HG03342 (cell line): ENCODE measurements around the gene SIL1.
"Not testable (repeated sequence)": the region's sequence is repeated elsewhere in the genome, so short reads cannot be mapped to it uniquely, and the experiment has no call there.

Source experiments
- ATAC-seq: cut with Tn5 transposase; IDR thresholded peaks from one replicate; pipeline ENCODE4 v1.9.1; 2021; ENCODE audit warnings: mild to moderate bottlenecking, moderate library complexity; ENCODE audit not compliant: unreplicated experiment

Gene SIL1

DNA sequence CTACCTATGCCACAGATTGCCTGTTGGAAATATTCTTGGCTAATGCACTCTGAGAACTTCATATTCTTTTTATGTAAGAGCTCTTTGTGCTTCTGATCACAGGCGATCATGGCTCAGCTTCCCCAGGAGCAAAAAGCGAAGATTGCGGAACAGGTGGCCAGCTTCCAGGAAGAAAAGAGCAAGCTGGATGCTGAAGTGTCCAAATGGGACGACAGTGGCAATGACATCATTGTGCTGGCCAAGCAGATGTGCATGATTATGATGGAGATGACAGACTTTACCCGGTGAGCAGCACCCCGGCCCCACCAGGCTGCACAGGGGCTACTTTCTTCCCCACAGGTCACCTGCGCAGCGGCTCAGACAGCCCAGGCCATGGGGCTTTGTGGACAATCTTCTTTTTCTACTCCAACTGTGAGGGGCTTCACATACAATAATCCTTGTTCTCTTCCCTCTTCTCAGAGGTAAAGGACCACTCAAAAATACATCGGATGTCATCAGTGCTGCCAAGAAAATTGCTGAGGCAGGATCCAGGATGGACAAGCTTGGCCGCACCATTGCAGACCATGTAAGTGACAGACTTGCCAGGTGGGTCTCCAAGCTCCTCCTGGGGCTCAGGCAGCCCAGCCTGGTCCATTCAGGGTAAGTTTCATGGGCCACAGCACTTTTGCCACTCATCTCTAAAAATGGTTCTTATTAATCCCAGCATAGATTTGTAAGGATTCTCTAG is 267.6 kb downstream of the SIL1 start:
- ATAC-seq, result no peak

DNA sequence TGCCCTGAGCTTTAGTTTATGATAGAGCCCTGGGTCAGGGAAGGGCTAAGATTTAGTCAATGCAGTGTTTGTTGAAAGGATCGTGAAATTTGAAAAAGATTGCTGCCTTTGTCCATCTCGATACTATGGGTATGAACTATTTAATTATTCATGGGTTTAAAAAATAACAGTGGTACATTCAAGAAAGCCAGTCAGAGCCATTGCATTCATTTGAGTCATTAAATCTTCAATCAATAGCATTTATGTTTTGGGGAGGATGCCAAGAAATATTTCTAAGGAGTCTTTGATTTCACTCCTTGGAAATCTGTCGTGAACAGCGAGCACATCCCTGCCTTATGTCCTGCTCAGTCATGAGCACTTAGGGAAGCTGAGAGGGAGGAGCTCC is 268.6 kb downstream of the SIL1 start:
- no peak for ATAC-seq

GRCh38 chr5:138927979-138928378 is 270.2 kb downstream of the SIL1 start:
- no peak for ATAC-seq

GRCh38 chr5:138927544-138927943 is 270.6 kb downstream of the SIL1 start:
- no peak for ATAC-seq

DNA sequence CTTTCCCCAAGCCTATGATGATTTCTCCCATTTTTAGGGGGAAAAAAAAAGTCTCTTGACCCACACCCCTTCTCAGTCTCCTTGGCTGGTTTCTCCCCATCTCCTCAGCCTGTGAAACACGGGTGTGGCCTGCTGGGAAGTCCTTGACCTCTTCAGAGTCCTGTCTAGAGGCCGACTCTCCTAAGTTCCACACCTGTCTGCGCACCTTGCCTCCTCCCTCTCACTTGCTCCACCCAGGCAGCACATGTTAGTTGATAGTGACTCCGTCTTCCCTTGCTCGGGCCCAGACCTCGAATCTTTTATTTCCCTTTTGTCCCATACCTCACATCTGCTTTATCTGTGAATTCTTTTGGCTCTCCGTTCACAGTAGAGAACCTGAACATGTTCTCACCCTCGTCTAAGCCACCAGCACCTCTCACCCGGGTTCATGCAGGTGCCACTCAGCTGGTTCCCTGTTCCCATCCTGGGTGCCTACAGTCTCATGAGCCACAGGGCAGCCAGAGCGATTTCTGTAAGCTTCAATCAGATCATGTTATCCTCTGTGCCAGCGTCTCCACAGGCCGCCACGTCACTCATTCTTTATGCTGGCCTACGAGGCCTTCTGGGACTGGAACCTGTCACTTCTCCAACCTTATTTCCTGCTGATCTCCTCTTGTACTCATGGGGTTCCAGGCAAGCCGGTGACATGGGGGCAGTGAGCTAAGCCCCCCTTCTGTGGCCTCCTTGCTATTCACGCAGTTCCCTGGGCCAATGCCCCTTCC is 271.3 kb downstream of the SIL1 start:
- ATAC-seq, result no peak

DNA sequence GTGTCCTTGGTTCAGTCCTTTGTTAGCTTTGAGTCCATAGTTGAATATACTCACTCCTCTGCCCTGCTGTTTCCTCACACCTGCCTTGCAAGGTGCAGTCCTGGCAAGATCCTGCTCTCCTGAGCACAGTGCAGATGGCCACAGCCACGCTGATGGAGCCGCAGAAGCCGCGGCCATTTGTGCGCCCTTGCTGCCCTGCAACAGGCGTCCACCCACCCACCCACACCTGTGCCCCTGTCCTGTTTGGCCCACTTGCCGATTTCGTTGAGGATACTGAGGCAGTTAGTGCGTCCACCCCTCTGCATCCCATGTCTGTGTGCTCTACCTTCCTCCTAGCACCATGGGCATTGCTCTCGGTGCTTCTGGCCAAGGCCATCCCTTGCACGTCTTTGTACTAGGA is 271.9 kb downstream of the SIL1 start:
- ATAC-seq, result no peak

- ATAC-seq, result no peak
These were observed 273.0 kb downstream of the SIL1 start for GRCh38 chr5:138925090-138925635.

DNA sequence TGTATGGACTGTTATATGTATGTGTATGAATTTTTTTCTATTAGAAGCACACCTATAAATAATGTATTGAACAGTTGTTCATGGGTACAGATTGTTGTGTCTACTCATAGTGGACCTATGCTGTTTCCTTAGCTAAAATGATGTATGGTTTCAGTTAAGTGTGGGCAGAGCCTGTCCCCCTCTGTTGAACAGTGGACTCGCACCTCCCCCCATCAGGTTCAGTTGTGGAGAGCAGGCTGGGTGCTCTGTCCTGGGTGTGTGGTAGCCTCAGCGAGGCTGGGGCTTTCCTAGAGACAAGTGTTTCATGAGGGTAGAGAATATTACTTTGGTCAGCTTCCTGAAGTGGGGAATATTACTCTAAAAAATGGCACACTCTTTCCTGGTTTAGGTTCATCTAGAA is 275.7 kb downstream of the SIL1 start:
- no peak for ATAC-seq

DNA sequence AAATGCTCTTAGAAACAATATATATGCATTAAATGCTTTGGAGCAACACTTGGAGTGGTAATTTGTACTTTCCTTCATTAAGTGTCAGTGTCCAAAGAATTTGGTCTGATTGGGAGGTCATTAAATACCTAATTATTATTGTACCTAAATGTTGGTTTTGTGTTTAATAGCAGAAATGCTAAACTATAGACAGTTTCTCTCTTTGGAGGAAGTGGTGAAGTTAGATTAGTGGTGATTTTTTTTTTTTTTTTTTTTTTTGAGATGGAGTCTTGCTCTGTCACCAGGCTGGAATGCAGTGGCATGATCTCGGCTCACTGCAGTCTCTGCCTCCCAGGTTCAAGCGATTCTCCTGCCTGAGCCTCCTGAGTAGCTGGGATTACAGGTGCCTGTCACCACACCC is 276.8 kb downstream of the SIL1 start:
- ATAC-seq, result not testable (repeated sequence)

DNA sequence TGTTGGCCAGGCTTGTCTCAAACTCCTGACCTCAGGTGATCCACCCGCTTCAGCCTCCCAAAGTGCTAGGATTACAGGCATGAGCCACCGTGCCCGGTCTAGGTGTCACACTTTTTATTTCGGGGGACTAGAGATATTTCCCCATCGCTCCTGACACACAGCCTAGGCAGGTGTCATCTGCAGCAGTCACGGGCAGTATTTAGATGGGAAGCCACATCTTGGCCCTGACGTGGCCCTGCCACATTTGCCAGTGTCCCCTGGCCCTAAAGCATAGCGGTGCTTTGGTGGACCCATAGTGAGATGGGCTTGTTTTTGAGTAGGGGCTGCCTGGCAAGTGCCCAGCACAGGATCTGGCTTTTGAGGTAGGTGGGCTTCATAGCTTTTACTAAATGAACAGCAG is 278.0 kb downstream of the SIL1 start:
- no peak for ATAC-seq

DNA sequence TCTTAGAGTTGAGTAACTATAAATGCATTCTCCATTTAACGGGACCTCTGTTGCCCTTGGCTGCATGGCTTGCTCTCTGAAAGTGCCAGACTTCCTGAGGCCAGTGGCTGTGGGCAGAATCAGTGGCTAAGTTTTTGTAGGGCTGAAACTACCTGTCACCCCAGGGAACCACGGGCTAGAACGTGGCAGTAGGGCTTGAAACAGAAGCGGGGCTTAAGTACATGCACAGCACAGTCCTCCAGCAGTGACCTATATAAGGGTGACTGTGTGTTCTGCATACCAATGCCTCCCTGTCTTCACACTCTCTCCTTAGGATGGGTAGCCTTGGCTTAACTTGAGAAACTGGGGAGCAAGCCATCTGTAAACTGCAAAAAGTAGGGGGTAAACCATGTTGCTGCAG is 279.5 kb downstream of the SIL1 start:
- ATAC-seq, result no peak

DNA sequence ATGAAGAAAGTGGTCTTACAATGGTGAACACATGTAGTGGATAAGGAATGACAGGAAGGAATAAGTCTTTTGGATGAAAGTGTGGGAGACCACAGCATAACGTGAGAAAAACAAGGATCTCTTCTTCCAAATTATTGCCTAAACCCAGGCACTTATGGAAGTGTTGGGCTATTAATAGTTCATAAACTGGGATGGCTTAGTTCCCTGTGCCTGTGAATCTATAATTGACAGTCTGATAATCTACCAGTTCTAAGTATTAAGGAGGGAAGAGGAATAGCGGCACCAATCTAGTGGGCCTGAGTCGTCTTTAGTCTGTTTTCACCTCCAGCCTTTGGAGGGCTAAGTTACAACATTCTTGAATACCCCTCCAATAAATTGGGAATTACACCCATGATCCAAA is 283.8 kb downstream of the SIL1 start:
- no peak for ATAC-seq

- no peak for ATAC-seq
These were observed 284.4 kb downstream of the SIL1 start for GRCh38 chr5:138913773-138914172.

- ATAC-seq, result no peak
These were observed 286.1 kb downstream of the SIL1 start for GRCh38 chr5:138912093-138912492.

- ATAC-seq, result no peak
These were observed 286.7 kb downstream of the SIL1 start for GRCh38 chr5:138911441-138911840.

DNA sequence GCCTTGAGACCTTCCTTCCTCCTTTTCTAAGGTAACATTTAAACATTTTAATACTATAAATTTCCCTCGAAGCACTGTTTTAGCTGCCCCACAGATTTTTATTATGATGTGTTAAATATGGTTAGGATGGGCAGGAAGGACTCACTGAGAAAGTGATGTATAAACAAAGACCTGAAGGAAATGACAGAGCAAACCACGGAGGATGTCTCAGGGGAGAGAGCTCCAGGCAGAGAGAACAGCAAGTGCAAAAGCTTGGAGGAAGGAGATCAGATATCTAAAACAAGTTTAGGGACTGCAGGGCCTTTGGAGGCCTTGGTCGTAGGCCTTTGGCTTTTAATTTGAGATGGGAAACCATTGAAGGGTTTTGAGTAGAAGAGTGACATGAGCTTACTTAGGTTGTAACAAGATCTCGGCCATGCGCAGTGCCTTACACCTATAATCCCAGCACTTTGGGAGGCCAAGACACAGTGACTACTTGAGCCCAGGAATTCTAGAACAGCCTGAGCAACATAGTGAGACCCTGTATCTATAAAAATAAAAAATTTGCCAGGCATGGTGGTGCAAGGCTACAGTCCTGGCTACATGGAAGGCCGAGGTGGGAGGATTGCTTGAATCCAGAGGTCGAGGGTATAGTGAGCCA is 287.5 kb downstream of the SIL1 start:
- ATAC-seq, result no peak

DNA sequence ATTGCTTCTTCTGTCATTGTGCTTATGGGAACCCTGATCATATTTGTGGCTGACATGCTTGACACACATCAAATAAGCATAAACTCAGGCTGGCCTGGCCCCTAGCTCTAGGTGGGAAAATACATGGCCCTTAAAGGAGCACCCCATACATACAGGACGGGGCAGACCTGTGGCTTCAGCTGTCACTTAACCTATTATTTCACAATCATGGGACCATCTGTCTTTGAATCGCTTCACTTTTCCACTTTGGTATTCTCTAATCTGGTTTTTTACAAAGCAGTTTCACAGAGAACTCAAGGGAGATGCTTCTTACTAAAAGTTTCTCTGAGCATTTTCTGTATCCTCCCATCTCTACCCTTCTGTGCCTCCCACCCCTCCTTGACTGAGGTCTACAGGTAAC is 288.4 kb downstream of the SIL1 start:
- ATAC-seq, result no peak

- ATAC-seq, result no peak
These were observed 292.6 kb downstream of the SIL1 start for GRCh38 chr5:138905541-138905940.

DNA sequence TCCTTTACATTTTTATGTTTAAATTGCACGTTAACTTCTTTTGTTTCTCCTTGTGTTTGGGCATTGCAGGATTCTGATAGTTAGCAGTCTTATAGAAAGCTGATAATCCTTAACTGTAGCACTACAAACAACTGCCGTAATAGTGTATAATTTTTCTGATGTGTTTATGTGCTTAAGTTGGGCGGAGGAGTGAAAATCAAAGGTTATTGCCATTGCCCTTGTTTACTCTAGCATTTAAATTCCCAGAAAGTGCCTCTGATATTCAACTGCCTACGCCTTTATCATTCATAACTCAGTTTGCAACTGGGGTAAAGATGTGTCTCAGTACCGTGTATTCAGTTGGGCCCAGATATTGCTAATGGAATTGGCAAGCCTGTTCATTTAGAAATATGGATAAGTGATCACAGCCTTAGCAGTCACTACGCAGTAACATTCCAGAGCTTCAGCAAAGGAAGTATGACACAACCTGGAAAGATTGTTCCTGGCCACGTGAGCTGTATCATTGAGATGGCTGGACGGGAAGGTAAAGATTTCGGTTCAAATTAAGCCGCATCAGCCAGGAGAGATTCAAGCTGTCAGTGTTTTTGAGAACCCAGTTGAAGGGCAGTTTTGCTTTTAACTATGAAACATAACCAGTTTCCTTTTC is 294.9 kb downstream of the SIL1 start:
- no peak for ATAC-seq

GRCh38 chr5:138901716-138902115 is 296.5 kb downstream of the SIL1 start:
- ATAC-seq, result no peak

GRCh38 chr5:138900281-138900965 is 297.7 kb downstream of the SIL1 start:
- ATAC-seq, result no peak
